GM23338 (cell line): Measurements from ENCODE around the gene SLC6A13. TPM values are rescaled to one million over a fixed set of nuclear protein-coding genes. Genes with fewer than 3 reads are reported as not detected.
A peak's percentile ranks its signal among the peaks of the same experiment; 100 is the strongest.

Experiments
- ATAC-seq: fragments of 200-7000 bp; cut with Tn5 transposase; 3 replicates; pipeline ENCODE4 v1.9.1; 2020
- DNase-seq: peaks from one replicate; pipeline ENCODE4 v3.0.0-alpha.2; 2015; ENCODE audit warnings: low spot score
- H2AFZ ChIP-seq: fragments of 200-600 bp; sonication (generic); 2 replicates; pipeline ENCODE4 v1.8.0; 2016; ENCODE audit warnings: antibody characterized with exemption, mild to moderate bottlenecking, moderate library complexity
- H3F3A ChIP-seq: fragments of 200-600 bp; sonication (generic); replicated peaks from 2 replicates; pipeline ENCODE4 v1.8.0; 2017; ENCODE audit warnings: antibody characterized with exemption, mixed run types, low read depth
- H3K27ac ChIP-seq: fragments of 200-600 bp; sonication (generic); 2 replicates; pipeline ENCODE4 v1.6.1; 2016; ENCODE audit warnings: low read depth
- H3K27me3 ChIP-seq: fragments of 200-600 bp; sonication (generic); 2 replicates; pipeline ENCODE4 v1.8.0; 2016; ENCODE audit warnings: mild to moderate bottlenecking, mixed run types, moderate library complexity; ENCODE audit not compliant: insufficient read depth
- H3K36me3 ChIP-seq: fragments of 200-600 bp; sonication (generic); 2 replicates; pipeline ENCODE4 v1.8.0; 2016; ENCODE audit warnings: mild to moderate bottlenecking; ENCODE audit not compliant: insufficient read depth
- H3K4me1 ChIP-seq: fragments of 200-600 bp; sonication (generic); 2 replicates; pipeline ENCODE4 v1.8.0; 2016; ENCODE audit warnings: mild to moderate bottlenecking, moderate library complexity; ENCODE audit not compliant: insufficient read depth
- H3K4me2 ChIP-seq: fragments of 200-600 bp; sonication (generic); 2 replicates; pipeline ENCODE4 v1.7.1; 2017; ENCODE audit warnings: mixed run types
- H3K4me3 ChIP-seq: fragments of 200-600 bp; sonication (generic); 2 replicates; pipeline ENCODE4 v1.6.1; 2016; ENCODE audit warnings: mixed run types
- H3K79me2 ChIP-seq: fragments of 200-600 bp; sonication (generic); replicated peaks from 2 replicates; pipeline ENCODE4 v1.8.0; 2017; ENCODE audit warnings: mild to moderate bottlenecking; ENCODE audit not compliant: insufficient read depth
- H3K9me2 ChIP-seq: fragments of 200-600 bp; sonication (generic); 2 replicates; pipeline ENCODE4 v1.8.0; 2017; ENCODE audit not compliant: insufficient read depth
- H4K20me1 ChIP-seq: fragments of 200-600 bp; sonication (generic); replicated peaks from 2 replicates; pipeline ENCODE4 v1.8.0; 2017; ENCODE audit warnings: mild to moderate bottlenecking; ENCODE audit not compliant: insufficient read depth
- H3K27ac Mint-ChIP-seq: 2 replicates; pipeline ENCODE4 v1.8.0; 2020; ENCODE audit warnings: inconsistent platforms, mild to moderate bottlenecking, moderate library complexity, mixed read lengths
- H3K27me3 Mint-ChIP-seq: 3 replicates; pipeline ENCODE4 v1.8.0; 2022; ENCODE audit warnings: low read depth, mild to moderate bottlenecking, moderate library complexity, mixed read lengths, inconsistent platforms; ENCODE audit not compliant: insufficient read depth, poor library complexity
- H3K36me3 Mint-ChIP-seq: 3 replicates; pipeline ENCODE4 v1.8.0; 2021; ENCODE audit warnings: low read depth, mild to moderate bottlenecking, inconsistent platforms, moderate library complexity, mixed read lengths
- H3K4me1 Mint-ChIP-seq: 3 replicates; pipeline ENCODE4 v1.8.0; 2020; ENCODE audit warnings: mild to moderate bottlenecking, inconsistent platforms, mixed read lengths
- H3K4me3 Mint-ChIP-seq: 3 replicates; pipeline ENCODE4 v1.8.0; 2021; ENCODE audit warnings: moderate library complexity, mild to moderate bottlenecking, inconsistent platforms, mixed read lengths
- H3K9me3 Mint-ChIP-seq: 3 replicates; pipeline ENCODE4 v1.8.0; 2020; ENCODE audit warnings: moderate library complexity, mild to moderate bottlenecking, inconsistent platforms, mixed read lengths
- EZH2 ChIP-seq: fragments of 200-600 bp; sonication (generic); IDR thresholded peaks from one replicate; pipeline ENCODE4 v1.8.0; 2017; ENCODE audit warnings: antibody characterized with exemption, mild to moderate bottlenecking, low read depth; ENCODE audit not compliant: unreplicated experiment
- ZNF114 ChIP-seq: fragments of 250-450 bp; sonication (Bioruptor Pico); IDR thresholded peaks from 2 replicates; pipeline ENCODE4 v1.5.0; 2020; ENCODE audit warnings: mild to moderate bottlenecking, moderate library complexity
- ZNF331 ChIP-seq: fragments of 250-450 bp; sonication (Bioruptor Pico); IDR thresholded peaks from 2 replicates; pipeline ENCODE4 v1.5.0; 2020; ENCODE audit warnings: low read depth, mild to moderate bottlenecking, moderate library complexity
- polyA plus RNA-seq: library from polyadenylated mRNA; unstranded; fragments of >200 nt; fragmentation: Nextera tagmentation; extraction: Ambion mirVana; gene quantifications from 2 replicates; pipeline ENCODE4 v1.2.1, GENCODE V29; 2016
- total RNA-seq: library from RNA; depleted of rRNA; stranded (reverse); fragments of >200 nt; shearing (Covaris generic); gene quantifications from 2 replicates; pipeline ENCODE4 v1.2.3, GENCODE V29; 2014
- TF ChIP-seq, protein P1 (sequence below): fragments of 250-450 bp; sonication (Bioruptor Pico); IDR thresholded peaks from 2 replicates; pipeline ENCODE4 v1.5.0; 2020; ENCODE audit warnings: mild to moderate bottlenecking, moderate library complexity
- TF ChIP-seq, protein P2 (sequence below), 2 experiments: fragments of 200-600 bp in 1 of 2; sonication (generic) in 1 of 2; conservative IDR thresholded peaks; 2 replicates each; pipeline versions ENCODE4 v1.5.1 to v1.6.1; 2016 to 2017; ENCODE audit warnings: antibody characterized with exemption in 2 of 2, low read depth in 2 of 2, mild to moderate bottlenecking in 2 of 2, moderate library complexity in 1 of 2
- TF ChIP-seq, protein P3 (sequence below): IDR thresholded peaks from 2 replicates; pipeline ENCODE4 v1.6.1; 2016; ENCODE audit warnings: antibody characterized with exemption

SLC6A13 gene
- total and polyA plus RNA-seq, 2 experiments from 2014 or later, result not detected

DNA sequence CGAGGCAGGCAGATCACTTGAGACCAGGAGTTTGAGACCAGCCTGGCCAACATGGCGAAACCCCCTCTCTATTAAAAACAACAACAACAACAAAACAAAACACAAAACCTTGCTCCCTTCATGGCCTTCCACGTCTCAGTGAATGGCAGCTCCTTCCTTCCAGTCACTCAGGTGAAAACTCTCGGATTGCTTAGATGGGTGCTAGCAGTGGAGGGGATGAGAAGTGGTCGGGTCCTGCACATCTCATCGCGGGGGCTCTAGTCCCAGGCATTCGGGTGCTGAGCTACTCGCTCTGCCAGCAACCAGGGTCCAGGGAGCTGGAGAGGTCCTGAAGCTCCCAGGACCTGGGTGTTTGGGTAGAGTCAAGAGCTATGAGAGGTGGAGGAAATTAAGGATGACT lies 7.7 kb downstream of the SLC6A13 start (continued):
- TF ChIP-seq, protein P1, sequence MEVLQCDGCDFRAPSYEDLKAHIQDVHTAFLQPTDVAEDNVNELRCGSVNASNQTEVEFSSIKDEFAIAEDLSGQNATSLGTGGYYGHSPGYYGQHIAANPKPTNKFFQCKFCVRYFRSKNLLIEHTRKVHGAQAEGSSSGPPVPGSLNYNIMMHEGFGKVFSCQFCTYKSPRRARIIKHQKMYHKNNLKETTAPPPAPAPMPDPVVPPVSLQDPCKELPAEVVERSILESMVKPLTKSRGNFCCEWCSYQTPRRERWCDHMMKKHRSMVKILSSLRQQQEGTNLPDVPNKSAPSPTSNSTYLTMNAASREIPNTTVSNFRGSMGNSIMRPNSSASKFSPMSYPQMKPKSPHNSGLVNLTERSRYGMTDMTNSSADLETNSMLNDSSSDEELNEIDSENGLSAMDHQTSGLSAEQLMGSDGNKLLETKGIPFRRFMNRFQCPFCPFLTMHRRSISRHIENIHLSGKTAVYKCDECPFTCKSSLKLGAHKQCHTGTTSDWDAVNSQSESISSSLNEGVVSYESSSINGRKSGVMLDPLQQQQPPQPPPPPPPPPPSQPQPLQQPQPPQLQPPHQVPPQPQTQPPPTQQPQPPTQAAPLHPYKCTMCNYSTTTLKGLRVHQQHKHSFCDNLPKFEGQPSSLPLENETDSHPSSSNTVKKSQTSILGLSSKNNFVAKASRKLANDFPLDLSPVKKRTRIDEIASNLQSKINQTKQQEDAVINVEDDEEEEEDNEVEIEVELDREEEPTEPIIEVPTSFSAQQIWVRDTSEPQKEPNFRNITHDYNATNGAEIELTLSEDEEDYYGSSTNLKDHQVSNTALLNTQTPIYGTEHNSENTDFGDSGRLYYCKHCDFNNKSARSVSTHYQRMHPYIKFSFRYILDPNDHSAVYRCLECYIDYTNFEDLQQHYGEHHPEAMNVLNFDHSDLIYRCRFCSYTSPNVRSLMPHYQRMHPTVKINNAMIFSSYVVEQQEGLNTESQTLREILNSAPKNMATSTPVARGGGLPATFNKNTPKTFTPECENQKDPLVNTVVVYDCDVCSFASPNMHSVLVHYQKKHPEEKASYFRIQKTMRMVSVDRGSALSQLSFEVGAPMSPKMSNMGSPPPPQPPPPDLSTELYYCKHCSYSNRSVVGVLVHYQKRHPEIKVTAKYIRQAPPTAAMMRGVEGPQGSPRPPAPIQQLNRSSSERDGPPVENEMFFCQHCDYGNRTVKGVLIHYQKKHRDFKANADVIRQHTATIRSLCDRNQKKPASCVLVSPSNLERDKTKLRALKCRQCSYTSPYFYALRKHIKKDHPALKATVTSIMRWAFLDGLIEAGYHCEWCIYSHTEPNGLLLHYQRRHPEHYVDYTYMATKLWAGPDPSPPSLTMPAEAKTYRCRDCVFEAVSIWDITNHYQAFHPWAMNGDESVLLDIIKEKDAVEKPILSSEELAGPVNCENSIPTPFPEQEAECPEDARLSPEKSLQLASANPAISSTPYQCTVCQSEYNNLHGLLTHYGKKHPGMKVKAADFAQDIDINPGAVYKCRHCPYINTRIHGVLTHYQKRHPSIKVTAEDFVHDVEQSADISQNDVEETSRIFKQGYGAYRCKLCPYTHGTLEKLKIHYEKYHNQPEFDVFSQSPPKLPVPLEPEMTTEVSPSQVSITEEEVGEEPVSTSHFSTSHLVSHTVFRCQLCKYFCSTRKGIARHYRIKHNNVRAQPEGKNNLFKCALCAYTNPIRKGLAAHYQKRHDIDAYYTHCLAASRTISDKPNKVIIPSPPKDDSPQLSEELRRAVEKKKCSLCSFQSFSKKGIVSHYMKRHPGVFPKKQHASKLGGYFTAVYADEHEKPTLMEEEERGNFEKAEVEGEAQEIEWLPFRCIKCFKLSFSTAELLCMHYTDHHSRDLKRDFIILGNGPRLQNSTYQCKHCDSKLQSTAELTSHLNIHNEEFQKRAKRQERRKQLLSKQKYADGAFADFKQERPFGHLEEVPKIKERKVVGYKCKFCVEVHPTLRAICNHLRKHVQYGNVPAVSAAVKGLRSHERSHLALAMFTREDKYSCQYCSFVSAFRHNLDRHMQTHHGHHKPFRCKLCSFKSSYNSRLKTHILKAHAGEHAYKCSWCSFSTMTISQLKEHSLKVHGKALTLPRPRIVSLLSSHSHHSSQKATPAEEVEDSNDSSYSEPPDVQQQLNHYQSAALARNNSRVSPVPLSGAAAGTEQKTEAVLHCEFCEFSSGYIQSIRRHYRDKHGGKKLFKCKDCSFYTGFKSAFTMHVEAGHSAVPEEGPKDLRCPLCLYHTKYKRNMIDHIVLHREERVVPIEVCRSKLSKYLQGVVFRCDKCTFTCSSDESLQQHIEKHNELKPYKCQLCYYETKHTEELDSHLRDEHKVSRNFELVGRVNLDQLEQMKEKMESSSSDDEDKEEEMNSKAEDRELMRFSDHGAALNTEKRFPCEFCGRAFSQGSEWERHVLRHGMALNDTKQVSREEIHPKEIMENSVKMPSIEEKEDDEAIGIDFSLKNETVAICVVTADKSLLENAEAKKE (CRISPR knock-in tag), result no peak
- TF ChIP-seq ZNF114 (CRISPR knock-in tag) (no peak), ZNF331 (CRISPR knock-in tag) (no peak)

DNA sequence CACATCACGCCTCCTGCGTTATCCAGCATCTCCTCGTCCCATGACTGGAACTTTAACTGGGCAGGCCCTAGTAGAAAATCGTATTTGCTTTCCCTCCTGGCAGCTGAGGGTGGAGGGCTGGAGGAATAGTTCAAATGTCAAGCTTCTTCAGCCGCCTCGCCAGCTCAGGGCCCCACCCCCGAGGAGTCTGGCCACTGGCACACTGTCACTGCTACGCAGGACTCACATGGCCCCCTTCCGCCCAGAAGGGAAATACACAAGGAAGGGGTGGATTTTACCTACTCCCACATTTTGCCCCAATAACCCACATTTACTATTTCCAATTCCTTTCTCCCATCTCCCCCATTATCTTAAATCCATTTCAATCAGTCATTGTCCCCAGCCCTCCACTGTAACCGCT lies 8.6 kb downstream of the SLC6A13 start:
- Histone ChIP-seq H3K9me2 (no peaks in the 10 kb centered on the region; the same call in 1 of the 2 replicates), H3F3A (no peaks in the 10 kb centered on the region), H3K4me1 (no peaks in the 10 kb centered on the region), H4K20me1 (no peaks in the 10 kb centered on the region), H3K79me2 (no peaks in the 10 kb centered on the region), H3K4me3 (no peak overlapping the region), H3K27me3 (no peaks in the 10 kb centered on the region), H2AFZ (no peak overlapping the region), H3K36me3 (no peaks in the 10 kb centered on the region), H3K27ac (no peak overlapping the region), H3K4me2 (no peak overlapping the region)
- peak; percentile 51 for DNase-seq
- no peaks in the 10 kb centered on the region for H3K36me3 Mint-ChIP-seq
- H3K9me3 Mint-ChIP-seq, result no peaks in the 10 kb centered on the region
- peaks cover 12% of the 10 kb centered on the region for H3K4me1 Mint-ChIP-seq
- H3K27me3 Mint-ChIP-seq, result peaks cover 4% of the 10 kb centered on the region
- ATAC-seq, result peak; percentile 86
- H3K27ac Mint-ChIP-seq, result no peak overlapping the region
- no peak overlapping the region for H3K4me3 Mint-ChIP-seq
- TF ChIP-seq, protein P2, sequence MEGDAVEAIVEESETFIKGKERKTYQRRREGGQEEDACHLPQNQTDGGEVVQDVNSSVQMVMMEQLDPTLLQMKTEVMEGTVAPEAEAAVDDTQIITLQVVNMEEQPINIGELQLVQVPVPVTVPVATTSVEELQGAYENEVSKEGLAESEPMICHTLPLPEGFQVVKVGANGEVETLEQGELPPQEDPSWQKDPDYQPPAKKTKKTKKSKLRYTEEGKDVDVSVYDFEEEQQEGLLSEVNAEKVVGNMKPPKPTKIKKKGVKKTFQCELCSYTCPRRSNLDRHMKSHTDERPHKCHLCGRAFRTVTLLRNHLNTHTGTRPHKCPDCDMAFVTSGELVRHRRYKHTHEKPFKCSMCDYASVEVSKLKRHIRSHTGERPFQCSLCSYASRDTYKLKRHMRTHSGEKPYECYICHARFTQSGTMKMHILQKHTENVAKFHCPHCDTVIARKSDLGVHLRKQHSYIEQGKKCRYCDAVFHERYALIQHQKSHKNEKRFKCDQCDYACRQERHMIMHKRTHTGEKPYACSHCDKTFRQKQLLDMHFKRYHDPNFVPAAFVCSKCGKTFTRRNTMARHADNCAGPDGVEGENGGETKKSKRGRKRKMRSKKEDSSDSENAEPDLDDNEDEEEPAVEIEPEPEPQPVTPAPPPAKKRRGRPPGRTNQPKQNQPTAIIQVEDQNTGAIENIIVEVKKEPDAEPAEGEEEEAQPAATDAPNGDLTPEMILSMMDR (conservative IDR thresholded peaks at IDR 0.05; ENCODE audit: low read depth in 2 of 2), result peak in 1 of 2 experiments; percentile 36; a peak in 2 of 4 replicates
- no peak for TF ChIP-seq ZNF331 (CRISPR knock-in tag)
- no peak for TF ChIP-seq EZH2
- TF ChIP-seq, protein P3, sequence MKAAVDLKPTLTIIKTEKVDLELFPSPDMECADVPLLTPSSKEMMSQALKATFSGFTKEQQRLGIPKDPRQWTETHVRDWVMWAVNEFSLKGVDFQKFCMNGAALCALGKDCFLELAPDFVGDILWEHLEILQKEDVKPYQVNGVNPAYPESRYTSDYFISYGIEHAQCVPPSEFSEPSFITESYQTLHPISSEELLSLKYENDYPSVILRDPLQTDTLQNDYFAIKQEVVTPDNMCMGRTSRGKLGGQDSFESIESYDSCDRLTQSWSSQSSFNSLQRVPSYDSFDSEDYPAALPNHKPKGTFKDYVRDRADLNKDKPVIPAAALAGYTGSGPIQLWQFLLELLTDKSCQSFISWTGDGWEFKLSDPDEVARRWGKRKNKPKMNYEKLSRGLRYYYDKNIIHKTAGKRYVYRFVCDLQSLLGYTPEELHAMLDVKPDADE, result no peak
